Breast epithelium (tissue), 4 donors: Measurements from ENCODE around the gene MYO15B. TPM values are rescaled to one million over a fixed set of nuclear protein-coding genes. Genes with fewer than 3 reads are reported as not detected.

ENCODE experiments used
- DNase-seq, 2 donors: peaks; one replicate each; pipeline ENCODE4 v3.0.0-alpha.2; 2019; ENCODE audit warnings: low spot score in 2 of 2
- H3K27ac ChIP-seq, 2 donors: fragments of 200-600 bp; sonication (generic) in 1 of 2; one replicate each; pipeline ENCODE4 v1.5.1; 2016 to 2019; ENCODE audit warnings: mild to moderate bottlenecking in 1 of 2
- H3K27me3 ChIP-seq, 2 donors: fragments of 200-600 bp; sonication (generic) in 1 of 2; one replicate each; pipeline versions ENCODE4 v1.5.1 to v1.6.0; 2017 to 2019; ENCODE audit warnings: control low read depth in 1 of 2, mild to moderate bottlenecking in 1 of 2
- H3K36me3 ChIP-seq: fragments of 200-600 bp; one replicate; pipeline ENCODE4 v1.5.1; 2019
- H3K4me1 ChIP-seq, 2 donors: fragments of 200-600 bp; sonication (generic); one replicate each; pipeline ENCODE4 v1.5.1; 2016 to 2019; ENCODE audit warnings: control low read depth in 1 of 2
- H3K4me3 ChIP-seq, 3 donors: fragments of 200-600 bp; sonication (generic); 1 replicate in 2 of 3; 2 replicates in 1 of 3; pipeline ENCODE4 v1.5.1; 2016 to 2019; ENCODE audit warnings: mild to moderate bottlenecking in 3 of 3, moderate library complexity in 2 of 3
- H3K9me3 ChIP-seq, 2 donors: fragments of 200-600 bp; sonication (generic) in 1 of 2; one replicate each; pipeline ENCODE4 v1.5.1; 2016 to 2019; ENCODE audit warnings: control low read depth in 1 of 2
- CTCF ChIP-seq, 3 donors: fragments of 450-650 bp; IDR thresholded peaks; one replicate each; pipeline ENCODE4 v1.5.1; 2016 to 2017; ENCODE audit warnings: antibody characterized with exemption in 3 of 3, mild to moderate bottlenecking in 3 of 3, moderate library complexity in 3 of 3
- POLR2A ChIP-seq: fragments of 450-650 bp; IDR thresholded peaks from one replicate; pipeline ENCODE4 v1.6.1; 2016; ENCODE audit warnings: antibody characterized with exemption, mild to moderate bottlenecking, moderate library complexity
- POLR2AphosphoS5 ChIP-seq, 3 donors: sonication (generic); formaldehyde crosslinking; IDR thresholded peaks; one replicate each; pipeline ENCODE4 v1.6.1; 2017; ENCODE audit warnings: antibody characterized with exemption in 3 of 3
- intact Hi-C: fragments of 100-400 bp; cut with DNase I; formaldehyde crosslinking; loops from one replicate; pipeline ENCODE4 v1.15.1; 2023; ENCODE audit warnings: low total_unique reads
- total RNA-seq, 3 donors: library from RNA; depleted of rRNA; stranded (reverse); fragments of >200 nt; gene quantifications; one replicate each; pipeline ENCODE4 v1.1.0, GENCODE V29; 2016

The MYO15B gene
- total RNA-seq, 3 donors from 2014 or later: 65.3 to 121 (median 86.6) TPM

- Histone ChIP-seq H3K4me3 (peak within 1 kb of the TSS; percentile 68 to 92 (median 89)), H3K9me3 (no peaks in the 10 kb centered on the region), H3K4me1 (peaks cover 0 to 6% of the 10 kb centered on the region in 2 donors), H3K36me3 (peaks cover 5% of the 10 kb centered on the region), H3K27ac (peak within 1 kb of the TSS; percentile 93 to 96), H3K27me3 (no peaks in the 10 kb centered on the region)
- intact Hi-C loops: no loop called here
- peak; percentile 98 for DNase-seq
- peak; percentile 75 for TF ChIP-seq POLR2A
- TF ChIP-seq CTCF (IDR thresholded peaks at IDR 0.05): peak in 1 of 3 donors; percentile 22
- TF ChIP-seq POLR2AphosphoS5 (IDR thresholded peaks at IDR 0.05): peak; percentile 92 to 98 (median 92)
Observed at GRCh38 chr17:75666959-75667790, 79.6 kb downstream of the MYO15B start, which contains the start of the genes RECQL5 and SAP30BP. RECQL5 (minus strand) TSS chr17:75667154; CDS start chr17:75666557, 597 bp downstream. SAP30BP (plus strand) TSS chr17:75667338; CDS start chr17:75667373, 35 bp downstream.

DNA sequence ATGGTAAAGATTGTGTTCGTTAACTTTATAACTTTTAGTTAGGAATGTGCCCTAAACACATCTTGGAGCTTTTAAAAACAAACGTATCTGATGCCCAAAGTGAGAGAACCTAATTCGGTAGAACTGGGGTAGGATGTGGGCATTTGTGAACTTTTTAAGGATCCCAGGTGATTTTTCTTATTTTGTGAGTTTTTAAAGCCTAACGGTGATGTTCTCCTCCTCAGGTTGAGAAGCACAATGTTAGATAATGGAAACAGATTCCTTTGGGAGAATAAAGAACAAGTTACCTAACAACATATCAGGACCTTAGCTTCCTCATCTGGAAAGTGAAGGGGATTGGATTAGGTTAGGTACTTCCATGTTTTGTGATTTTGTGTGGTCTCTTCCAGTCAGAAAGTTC, 80.2 kb downstream of the MYO15B start:
- Histone ChIP-seq H3K4me3 (peak overlapping the region; percentile 68 to 92 (median 89)), H3K27ac (peak overlapping the region; percentile 93 to 96), H3K36me3 (peaks cover 7% of the 10 kb centered on the region), H3K9me3 (no peaks in the 10 kb centered on the region), H3K4me1 (peaks cover 0 to 6% of the 10 kb centered on the region in 2 donors), H3K27me3 (no peaks in the 10 kb centered on the region)
- intact Hi-C loops: no loop called here
- TF ChIP-seq POLR2A (no peak), CTCF (IDR thresholded peaks at IDR 0.05) (no peak), POLR2AphosphoS5 (IDR thresholded peaks at IDR 0.05) (no peak)
- DNase-seq: no peak

DNA sequence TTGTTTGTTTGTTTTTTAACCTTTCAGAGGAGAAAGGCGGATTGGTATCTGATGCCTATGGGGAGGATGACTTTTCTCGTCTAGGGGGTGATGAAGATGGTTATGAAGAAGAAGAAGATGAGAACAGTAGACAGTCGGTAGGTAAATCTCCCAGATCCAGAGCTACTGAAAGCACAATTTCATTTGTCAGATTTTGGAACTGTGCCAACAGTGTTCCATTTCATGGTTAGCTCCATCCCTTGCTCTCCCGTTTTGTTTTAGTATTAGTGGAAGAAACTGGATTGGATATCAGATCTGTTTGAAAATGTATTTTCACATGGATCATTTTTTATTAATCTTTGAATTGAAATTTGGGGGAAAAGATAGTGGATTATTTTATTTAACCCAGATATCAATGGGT, 80.9 kb downstream of the MYO15B start:
- no peaks in the 10 kb centered on the region for H3K27me3 ChIP-seq
- peak overlapping the region in 1 of 3 donors; percentile 68 for H3K4me3 ChIP-seq
- no peak for TF ChIP-seq CTCF (IDR thresholded peaks at IDR 0.05)
- TF ChIP-seq POLR2A: no peak
- TF ChIP-seq POLR2AphosphoS5 (IDR thresholded peaks at IDR 0.05): no peak
- H3K9me3 ChIP-seq: no peaks in the 10 kb centered on the region
- intact Hi-C loops: no loop called here
- peaks cover 7% of the 10 kb centered on the region for H3K36me3 ChIP-seq
- no peak overlapping the region for H3K27ac ChIP-seq
- H3K4me1 ChIP-seq: peaks cover 0 to 6% of the 10 kb centered on the region in 2 donors
- no peak for DNase-seq

DNA sequence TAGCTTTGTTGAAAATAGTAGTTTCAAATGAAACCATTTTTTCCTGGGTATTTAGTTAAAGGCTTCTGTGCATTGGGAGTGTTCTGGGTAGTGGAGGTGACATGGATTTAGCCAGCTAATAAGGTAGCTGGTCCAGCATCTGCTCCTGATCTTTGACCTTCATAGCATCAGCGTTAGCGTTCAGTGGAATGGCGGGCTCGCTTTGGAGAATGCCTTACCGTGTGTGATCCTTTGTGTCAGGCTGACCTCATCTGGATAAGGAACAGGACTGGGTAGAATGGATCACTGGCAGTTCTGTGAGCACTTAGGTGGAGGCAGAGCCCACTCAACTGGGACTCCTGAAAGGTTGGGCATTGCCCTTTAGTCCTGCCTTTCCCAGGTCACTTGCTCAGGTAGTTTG, 83.3 kb downstream of the MYO15B start:
- Histone ChIP-seq H3K9me3 (no peaks in the 10 kb centered on the region), H3K27ac (no peak overlapping the region), H3K4me1 (peaks cover 0 to 6% of the 10 kb centered on the region in 2 donors), H3K36me3 (peaks cover 7% of the 10 kb centered on the region), H3K4me3 (no peak overlapping the region), H3K27me3 (no peaks in the 10 kb centered on the region)
- intact Hi-C loops: no loop called here
- TF ChIP-seq CTCF (IDR thresholded peaks at IDR 0.05): no peak
- TF ChIP-seq POLR2A: no peak
- DNase-seq: no peak

- intact Hi-C loops: no loop called here
- Histone ChIP-seq H3K4me3 (no peak overlapping the region), H3K9me3 (no peaks in the 10 kb centered on the region), H3K36me3 (peaks cover 7% of the 10 kb centered on the region), H3K4me1 (no peaks in the 10 kb centered on the region), H3K27ac (no peak overlapping the region), H3K27me3 (no peaks in the 10 kb centered on the region)
- no peak for DNase-seq
- TF ChIP-seq POLR2A: no peak
- no peak for TF ChIP-seq CTCF (IDR thresholded peaks at IDR 0.05)
- no peak for TF ChIP-seq POLR2AphosphoS5 (IDR thresholded peaks at IDR 0.05)
Observed at GRCh38 chr17:75672011-75672410, 84.4 kb downstream of the MYO15B start.
